ENCODE results near the gene IREB2. TPM values are rescaled to one million over a fixed set of nuclear protein-coding genes. Genes with fewer than 3 reads are reported as not detected.

IREB2 gene
- total RNA-seq, 1 experiment from 2014 or later, result 89.5 TPM

DNA sequence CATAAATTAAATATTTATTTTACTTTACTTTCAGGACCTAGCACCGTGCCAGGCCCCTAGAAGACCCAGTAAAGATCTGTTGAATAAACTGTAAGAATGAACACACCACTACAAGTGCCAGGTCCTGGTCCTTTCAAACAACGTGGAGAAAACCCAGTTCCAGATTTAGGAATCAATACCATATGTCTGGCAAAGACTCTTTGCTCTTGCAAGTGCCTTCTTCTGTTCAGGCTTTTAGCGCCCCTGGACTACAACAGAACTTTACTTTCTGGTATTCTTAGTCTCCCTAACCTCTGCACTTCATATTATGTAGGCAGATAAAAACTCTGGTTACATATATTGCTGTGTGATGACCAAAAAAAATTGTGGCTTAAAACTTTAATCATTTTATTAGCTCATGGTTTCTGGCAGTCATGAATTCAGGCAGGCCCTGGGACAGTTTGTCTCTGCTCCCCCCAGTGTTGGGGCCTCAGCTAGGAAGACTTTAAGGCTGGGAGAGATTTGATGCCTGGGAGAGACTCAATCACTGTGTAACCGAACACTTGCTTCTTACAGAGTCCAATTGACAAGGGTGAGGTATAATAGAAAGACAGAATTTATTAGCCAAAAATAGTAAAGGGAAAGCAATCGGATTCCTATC, 99.4 kb downstream of the IREB2 start (continued):
- TF ChIP-seq, protein P1, sequence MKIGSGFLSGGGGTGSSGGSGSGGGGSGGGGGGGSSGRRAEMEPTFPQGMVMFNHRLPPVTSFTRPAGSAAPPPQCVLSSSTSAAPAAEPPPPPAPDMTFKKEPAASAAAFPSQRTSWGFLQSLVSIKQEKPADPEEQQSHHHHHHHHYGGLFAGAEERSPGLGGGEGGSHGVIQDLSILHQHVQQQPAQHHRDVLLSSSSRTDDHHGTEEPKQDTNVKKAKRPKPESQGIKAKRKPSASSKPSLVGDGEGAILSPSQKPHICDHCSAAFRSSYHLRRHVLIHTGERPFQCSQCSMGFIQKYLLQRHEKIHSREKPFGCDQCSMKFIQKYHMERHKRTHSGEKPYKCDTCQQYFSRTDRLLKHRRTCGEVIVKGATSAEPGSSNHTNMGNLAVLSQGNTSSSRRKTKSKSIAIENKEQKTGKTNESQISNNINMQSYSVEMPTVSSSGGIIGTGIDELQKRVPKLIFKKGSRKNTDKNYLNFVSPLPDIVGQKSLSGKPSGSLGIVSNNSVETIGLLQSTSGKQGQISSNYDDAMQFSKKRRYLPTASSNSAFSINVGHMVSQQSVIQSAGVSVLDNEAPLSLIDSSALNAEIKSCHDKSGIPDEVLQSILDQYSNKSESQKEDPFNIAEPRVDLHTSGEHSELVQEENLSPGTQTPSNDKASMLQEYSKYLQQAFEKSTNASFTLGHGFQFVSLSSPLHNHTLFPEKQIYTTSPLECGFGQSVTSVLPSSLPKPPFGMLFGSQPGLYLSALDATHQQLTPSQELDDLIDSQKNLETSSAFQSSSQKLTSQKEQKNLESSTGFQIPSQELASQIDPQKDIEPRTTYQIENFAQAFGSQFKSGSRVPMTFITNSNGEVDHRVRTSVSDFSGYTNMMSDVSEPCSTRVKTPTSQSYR (CRISPR knock-in tag; IDR thresholded peaks at IDR 0.05), result no peak
- TF ChIP-seq, protein P2, sequence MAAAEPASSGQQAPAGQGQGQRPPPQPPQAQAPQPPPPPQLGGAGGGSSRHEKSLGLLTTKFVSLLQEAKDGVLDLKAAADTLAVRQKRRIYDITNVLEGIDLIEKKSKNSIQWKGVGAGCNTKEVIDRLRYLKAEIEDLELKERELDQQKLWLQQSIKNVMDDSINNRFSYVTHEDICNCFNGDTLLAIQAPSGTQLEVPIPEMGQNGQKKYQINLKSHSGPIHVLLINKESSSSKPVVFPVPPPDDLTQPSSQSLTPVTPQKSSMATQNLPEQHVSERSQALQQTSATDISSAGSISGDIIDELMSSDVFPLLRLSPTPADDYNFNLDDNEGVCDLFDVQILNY (CRISPR knock-in tag; IDR thresholded peaks at IDR 0.05), result no peak
- TF ChIP-seq FOXJ3 (CRISPR knock-in tag; IDR thresholded peaks at IDR 0.05; ENCODE audit: borderline replicate concordance), result no peak
- no peak for TF ChIP-seq OVOL2 (CRISPR knock-in tag; IDR thresholded peaks at IDR 0.05; ENCODE audit: borderline replicate concordance)
- TF ChIP-seq ZNF263 (CRISPR knock-in tag; IDR thresholded peaks at IDR 0.05; ENCODE audit: low read depth), result no peak
- TF ChIP-seq, protein P3, sequence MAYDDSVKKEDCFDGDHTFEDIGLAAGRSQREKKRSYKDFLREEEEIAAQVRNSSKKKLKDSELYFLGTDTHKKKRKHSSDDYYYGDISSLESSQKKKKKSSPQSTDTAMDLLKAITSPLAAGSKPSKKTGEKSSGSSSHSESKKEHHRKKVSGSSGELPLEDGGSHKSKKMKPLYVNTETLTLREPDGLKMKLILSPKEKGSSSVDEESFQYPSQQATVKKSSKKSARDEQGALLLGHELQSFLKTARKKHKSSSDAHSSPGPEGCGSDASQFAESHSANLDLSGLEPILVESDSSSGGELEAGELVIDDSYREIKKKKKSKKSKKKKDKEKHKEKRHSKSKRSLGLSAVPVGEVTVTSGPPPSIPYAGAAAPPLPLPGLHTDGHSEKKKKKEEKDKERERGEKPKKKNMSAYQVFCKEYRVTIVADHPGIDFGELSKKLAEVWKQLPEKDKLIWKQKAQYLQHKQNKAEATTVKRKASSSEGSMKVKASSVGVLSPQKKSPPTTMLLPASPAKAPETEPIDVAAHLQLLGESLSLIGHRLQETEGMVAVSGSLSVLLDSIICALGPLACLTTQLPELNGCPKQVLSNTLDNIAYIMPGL (CRISPR knock-in tag; IDR thresholded peaks at IDR 0.05), result no peak
- TF ChIP-seq, protein P4, sequence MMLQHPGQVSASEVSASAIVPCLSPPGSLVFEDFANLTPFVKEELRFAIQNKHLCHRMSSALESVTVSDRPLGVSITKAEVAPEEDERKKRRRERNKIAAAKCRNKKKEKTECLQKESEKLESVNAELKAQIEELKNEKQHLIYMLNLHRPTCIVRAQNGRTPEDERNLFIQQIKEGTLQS (CRISPR knock-in tag; conservative IDR thresholded peaks at IDR 0.05), result no peak
- no peak for TF ChIP-seq CREM (CRISPR knock-in tag; IDR thresholded peaks at IDR 0.05)
- TF ChIP-seq, protein P5, sequence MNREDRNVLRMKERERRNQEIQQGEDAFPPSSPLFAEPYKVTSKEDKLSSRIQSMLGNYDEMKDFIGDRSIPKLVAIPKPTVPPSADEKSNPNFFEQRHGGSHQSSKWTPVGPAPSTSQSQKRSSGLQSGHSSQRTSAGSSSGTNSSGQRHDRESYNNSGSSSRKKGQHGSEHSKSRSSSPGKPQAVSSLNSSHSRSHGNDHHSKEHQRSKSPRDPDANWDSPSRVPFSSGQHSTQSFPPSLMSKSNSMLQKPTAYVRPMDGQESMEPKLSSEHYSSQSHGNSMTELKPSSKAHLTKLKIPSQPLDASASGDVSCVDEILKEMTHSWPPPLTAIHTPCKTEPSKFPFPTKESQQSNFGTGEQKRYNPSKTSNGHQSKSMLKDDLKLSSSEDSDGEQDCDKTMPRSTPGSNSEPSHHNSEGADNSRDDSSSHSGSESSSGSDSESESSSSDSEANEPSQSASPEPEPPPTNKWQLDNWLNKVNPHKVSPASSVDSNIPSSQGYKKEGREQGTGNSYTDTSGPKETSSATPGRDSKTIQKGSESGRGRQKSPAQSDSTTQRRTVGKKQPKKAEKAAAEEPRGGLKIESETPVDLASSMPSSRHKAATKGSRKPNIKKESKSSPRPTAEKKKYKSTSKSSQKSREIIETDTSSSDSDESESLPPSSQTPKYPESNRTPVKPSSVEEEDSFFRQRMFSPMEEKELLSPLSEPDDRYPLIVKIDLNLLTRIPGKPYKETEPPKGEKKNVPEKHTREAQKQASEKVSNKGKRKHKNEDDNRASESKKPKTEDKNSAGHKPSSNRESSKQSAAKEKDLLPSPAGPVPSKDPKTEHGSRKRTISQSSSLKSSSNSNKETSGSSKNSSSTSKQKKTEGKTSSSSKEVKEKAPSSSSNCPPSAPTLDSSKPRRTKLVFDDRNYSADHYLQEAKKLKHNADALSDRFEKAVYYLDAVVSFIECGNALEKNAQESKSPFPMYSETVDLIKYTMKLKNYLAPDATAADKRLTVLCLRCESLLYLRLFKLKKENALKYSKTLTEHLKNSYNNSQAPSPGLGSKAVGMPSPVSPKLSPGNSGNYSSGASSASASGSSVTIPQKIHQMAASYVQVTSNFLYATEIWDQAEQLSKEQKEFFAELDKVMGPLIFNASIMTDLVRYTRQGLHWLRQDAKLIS (CRISPR knock-in tag; IDR thresholded peaks at IDR 0.05; ENCODE audit: borderline replicate concordance), result no peak
- TF ChIP-seq FOXP1 (CRISPR knock-in tag; IDR thresholded peaks at IDR 0.05; ENCODE audit: borderline replicate concordance), result no peak
- TF ChIP-seq, protein P6, sequence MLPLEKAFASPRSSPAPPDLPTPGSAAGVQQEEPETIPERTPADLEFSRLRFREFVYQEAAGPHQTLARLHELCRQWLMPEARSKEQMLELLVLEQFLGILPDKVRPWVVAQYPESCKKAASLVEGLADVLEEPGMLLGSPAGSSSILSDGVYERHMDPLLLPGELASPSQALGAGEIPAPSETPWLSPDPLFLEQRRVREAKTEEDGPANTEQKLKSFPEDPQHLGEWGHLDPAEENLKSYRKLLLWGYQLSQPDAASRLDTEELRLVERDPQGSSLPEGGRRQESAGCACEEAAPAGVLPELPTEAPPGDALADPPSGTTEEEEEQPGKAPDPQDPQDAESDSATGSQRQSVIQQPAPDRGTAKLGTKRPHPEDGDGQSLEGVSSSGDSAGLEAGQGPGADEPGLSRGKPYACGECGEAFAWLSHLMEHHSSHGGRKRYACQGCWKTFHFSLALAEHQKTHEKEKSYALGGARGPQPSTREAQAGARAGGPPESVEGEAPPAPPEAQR (CRISPR knock-in tag; IDR thresholded peaks at IDR 0.05), result no peak

DNA sequence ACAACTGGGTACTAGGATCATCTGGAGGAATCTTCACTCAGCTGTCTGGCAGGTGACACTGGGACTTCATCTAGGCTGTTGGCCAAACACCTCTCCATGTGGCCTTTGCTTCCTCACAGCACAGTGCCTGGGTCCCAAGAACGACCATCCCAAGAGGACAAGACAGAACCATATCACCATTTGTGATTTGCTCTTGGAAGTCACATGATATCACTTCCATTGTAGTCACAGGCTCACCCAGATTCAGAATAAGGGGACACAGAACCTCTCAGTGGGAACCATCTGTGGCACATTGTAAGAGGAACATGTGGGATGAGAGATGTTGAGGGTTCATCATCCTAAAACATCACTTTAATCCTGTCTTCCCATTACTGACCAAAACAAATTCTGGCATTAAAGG, 100.3 kb downstream of the IREB2 start:
- ATAC-seq, result no peak
- no peak for DNase-seq (ENCODE audit: low spot score)
- peaks cover 17% of the 10 kb centered on the region for H3K36me3 Mint-ChIP-seq
- TF ChIP-seq EMX1 (CRISPR knock-in tag; IDR thresholded peaks at IDR 0.05) (no peak), NR3C1 (CRISPR knock-in tag; conservative IDR thresholded peaks at IDR 0.05; ENCODE audit: low read depth) (no peak), SMAD3 (CRISPR knock-in tag; IDR thresholded peaks at IDR 0.05; ENCODE audit: borderline replicate concordance) (no peak), GABPB1 (CRISPR knock-in tag; IDR thresholded peaks at IDR 0.05) (no peak), SMAD4 (CRISPR knock-in tag; IDR thresholded peaks at IDR 0.05) (no peak)
- TF ChIP-seq, protein P7, sequence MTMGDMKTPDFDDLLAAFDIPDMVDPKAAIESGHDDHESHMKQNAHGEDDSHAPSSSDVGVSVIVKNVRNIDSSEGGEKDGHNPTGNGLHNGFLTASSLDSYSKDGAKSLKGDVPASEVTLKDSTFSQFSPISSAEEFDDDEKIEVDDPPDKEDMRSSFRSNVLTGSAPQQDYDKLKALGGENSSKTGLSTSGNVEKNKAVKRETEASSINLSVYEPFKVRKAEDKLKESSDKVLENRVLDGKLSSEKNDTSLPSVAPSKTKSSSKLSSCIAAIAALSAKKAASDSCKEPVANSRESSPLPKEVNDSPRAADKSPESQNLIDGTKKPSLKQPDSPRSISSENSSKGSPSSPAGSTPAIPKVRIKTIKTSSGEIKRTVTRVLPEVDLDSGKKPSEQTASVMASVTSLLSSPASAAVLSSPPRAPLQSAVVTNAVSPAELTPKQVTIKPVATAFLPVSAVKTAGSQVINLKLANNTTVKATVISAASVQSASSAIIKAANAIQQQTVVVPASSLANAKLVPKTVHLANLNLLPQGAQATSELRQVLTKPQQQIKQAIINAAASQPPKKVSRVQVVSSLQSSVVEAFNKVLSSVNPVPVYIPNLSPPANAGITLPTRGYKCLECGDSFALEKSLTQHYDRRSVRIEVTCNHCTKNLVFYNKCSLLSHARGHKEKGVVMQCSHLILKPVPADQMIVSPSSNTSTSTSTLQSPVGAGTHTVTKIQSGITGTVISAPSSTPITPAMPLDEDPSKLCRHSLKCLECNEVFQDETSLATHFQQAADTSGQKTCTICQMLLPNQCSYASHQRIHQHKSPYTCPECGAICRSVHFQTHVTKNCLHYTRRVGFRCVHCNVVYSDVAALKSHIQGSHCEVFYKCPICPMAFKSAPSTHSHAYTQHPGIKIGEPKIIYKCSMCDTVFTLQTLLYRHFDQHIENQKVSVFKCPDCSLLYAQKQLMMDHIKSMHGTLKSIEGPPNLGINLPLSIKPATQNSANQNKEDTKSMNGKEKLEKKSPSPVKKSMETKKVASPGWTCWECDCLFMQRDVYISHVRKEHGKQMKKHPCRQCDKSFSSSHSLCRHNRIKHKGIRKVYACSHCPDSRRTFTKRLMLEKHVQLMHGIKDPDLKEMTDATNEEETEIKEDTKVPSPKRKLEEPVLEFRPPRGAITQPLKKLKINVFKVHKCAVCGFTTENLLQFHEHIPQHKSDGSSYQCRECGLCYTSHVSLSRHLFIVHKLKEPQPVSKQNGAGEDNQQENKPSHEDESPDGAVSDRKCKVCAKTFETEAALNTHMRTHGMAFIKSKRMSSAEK (CRISPR knock-in tag; IDR thresholded peaks at IDR 0.05; ENCODE audit: borderline replicate concordance), result no peak
- TF ChIP-seq, protein P8, sequence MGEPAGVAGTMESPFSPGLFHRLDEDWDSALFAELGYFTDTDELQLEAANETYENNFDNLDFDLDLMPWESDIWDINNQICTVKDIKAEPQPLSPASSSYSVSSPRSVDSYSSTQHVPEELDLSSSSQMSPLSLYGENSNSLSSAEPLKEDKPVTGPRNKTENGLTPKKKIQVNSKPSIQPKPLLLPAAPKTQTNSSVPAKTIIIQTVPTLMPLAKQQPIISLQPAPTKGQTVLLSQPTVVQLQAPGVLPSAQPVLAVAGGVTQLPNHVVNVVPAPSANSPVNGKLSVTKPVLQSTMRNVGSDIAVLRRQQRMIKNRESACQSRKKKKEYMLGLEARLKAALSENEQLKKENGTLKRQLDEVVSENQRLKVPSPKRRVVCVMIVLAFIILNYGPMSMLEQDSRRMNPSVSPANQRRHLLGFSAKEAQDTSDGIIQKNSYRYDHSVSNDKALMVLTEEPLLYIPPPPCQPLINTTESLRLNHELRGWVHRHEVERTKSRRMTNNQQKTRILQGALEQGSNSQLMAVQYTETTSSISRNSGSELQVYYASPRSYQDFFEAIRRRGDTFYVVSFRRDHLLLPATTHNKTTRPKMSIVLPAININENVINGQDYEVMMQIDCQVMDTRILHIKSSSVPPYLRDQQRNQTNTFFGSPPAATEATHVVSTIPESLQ (CRISPR knock-in tag; IDR thresholded peaks at IDR 0.05), result no peak

More for the DNA sequence above, 100.3 kb downstream of the IREB2 start:
- Mint-ChIP-seq H3K9me3 (no peaks in the 10 kb centered on the region), H3K4me3 (no peak overlapping the region), H3K27me3 (ENCODE audit: low read depth) (no peaks in the 10 kb centered on the region), H3K27ac (no peak overlapping the region), H3K4me1 (peaks cover 11% of the 10 kb centered on the region)
- ChIA-PET POLR2A (no interaction called here), CTCF (no interaction called here)

Data from WTC11 (cell line).